Loucy (cell line): ENCODE measurements around the gene TNFRSF11A.

ENCODE experiments used
- EZH2phosphoT487 ChIP-seq: fragments of 200-600 bp; IDR thresholded peaks from 2 replicates; pipeline ENCODE4 v1.6.1; 2018; ENCODE audit warnings: antibody characterized with exemption, mild to moderate bottlenecking, moderate library complexity, borderline replicate concordance
- TF ChIP-seq, protein P1 (sequence below): fragments of 200-600 bp; sonication (generic); conservative IDR thresholded peaks from 2 replicates; pipeline ENCODE4 v1.5.1; 2014; ENCODE audit warnings: mild to moderate bottlenecking, antibody characterized with exemption, low read length

DNA sequence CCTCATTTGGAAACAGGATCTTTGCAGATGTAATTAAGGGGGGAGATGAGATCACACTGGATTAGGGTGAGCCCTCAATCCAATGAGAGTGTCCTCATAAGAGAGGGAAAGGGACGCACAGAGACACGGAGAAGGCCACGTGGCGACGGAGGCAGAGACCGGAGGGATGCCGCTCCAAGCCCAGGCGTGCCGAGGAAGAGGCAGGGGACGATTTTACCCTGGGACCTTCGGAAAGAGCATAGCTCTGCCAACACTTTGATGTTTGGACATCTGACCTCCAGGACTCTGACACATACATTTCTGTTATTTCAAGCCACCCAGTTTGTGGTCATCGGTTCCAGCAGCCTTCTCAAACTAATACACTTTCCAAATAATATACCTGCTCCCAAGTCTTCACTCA is 113.3 kb downstream of the TNFRSF11A start:
- TF ChIP-seq, protein P1, sequence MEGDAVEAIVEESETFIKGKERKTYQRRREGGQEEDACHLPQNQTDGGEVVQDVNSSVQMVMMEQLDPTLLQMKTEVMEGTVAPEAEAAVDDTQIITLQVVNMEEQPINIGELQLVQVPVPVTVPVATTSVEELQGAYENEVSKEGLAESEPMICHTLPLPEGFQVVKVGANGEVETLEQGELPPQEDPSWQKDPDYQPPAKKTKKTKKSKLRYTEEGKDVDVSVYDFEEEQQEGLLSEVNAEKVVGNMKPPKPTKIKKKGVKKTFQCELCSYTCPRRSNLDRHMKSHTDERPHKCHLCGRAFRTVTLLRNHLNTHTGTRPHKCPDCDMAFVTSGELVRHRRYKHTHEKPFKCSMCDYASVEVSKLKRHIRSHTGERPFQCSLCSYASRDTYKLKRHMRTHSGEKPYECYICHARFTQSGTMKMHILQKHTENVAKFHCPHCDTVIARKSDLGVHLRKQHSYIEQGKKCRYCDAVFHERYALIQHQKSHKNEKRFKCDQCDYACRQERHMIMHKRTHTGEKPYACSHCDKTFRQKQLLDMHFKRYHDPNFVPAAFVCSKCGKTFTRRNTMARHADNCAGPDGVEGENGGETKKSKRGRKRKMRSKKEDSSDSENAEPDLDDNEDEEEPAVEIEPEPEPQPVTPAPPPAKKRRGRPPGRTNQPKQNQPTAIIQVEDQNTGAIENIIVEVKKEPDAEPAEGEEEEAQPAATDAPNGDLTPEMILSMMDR, result no peak
- TF ChIP-seq EZH2phosphoT487, result no peak
